Thymus (tissue), 11 donors: ENCODE results near the gene MAGEA1. TPM values are rescaled to one million over a fixed set of nuclear protein-coding genes. Genes with fewer than 3 reads are reported as not detected.

Source experiments
- DNase-seq, 9 donors: peaks; one replicate each; pipeline ENCODE4 v3.0.0-alpha.2; 2013; ENCODE audit warnings: low spot score in 9 of 9, low read depth in 6 of 9, missing footprints in 1 of 9
- H3K27ac ChIP-seq, 2 donors: one replicate each; pipeline ENCODE4 v1.5.1; 2013; ENCODE audit warnings: control low read depth in 1 of 2, low read depth in 1 of 2, low read length in 1 of 2, mild to moderate bottlenecking in 1 of 2, moderate library complexity in 1 of 2
- H3K27me3 ChIP-seq, 2 donors: one replicate each; pipeline ENCODE4 v1.5.1; 2013; ENCODE audit warnings: low read length in 1 of 2; ENCODE audit not compliant: control insufficient read depth in 2 of 2, insufficient read depth in 1 of 2
- H3K36me3 ChIP-seq, 2 donors: one replicate each; pipeline ENCODE4 v1.5.1; 2013; ENCODE audit warnings: low read length in 1 of 2, mild to moderate bottlenecking in 1 of 2, moderate library complexity in 1 of 2; ENCODE audit not compliant: control insufficient read depth in 2 of 2, insufficient read depth in 2 of 2
- H3K4me1 ChIP-seq, 2 donors: one replicate each; pipeline ENCODE4 v1.5.1; 2013; ENCODE audit warnings: low read length in 2 of 2; ENCODE audit not compliant: control insufficient read depth in 2 of 2, insufficient read depth in 2 of 2
- H3K4me3 ChIP-seq, 2 donors: one replicate each; pipeline ENCODE4 v1.5.1; 2013; ENCODE audit warnings: low read length in 2 of 2, control low read depth in 1 of 2, mild to moderate bottlenecking in 1 of 2
- H3K9me3 ChIP-seq, 2 donors: one replicate each; pipeline ENCODE4 v1.5.1; 2013; ENCODE audit warnings: low read length in 1 of 2, mild to moderate bottlenecking in 1 of 2; ENCODE audit not compliant: control insufficient read depth in 2 of 2, insufficient read depth in 1 of 2
- WGBS: extraction: QIAGEN DNeasy Blood & Tissue Kit; methylation state at CpG from one replicate; pipeline ENCODE4 v1.1.7; 2013; 5-methylcytosine and 5-hydroxymethylcytosine counted together
- polyA plus RNA-seq: library from polyadenylated mRNA; stranded (reverse); fragments of 200-250 nt; gene quantifications from one replicate; pipeline ENCODE4 v1.2.3, GENCODE V29; 2013
- total RNA-seq: library from RNA; stranded (reverse); fragments of 120-200 nt; gene quantifications from one replicate; pipeline ENCODE4 v1.2.4, GENCODE V29; 2013
- donor health status: healthy.

Gene MAGEA1
- total and polyA plus RNA-seq, 2 donors: not detected

DNA sequence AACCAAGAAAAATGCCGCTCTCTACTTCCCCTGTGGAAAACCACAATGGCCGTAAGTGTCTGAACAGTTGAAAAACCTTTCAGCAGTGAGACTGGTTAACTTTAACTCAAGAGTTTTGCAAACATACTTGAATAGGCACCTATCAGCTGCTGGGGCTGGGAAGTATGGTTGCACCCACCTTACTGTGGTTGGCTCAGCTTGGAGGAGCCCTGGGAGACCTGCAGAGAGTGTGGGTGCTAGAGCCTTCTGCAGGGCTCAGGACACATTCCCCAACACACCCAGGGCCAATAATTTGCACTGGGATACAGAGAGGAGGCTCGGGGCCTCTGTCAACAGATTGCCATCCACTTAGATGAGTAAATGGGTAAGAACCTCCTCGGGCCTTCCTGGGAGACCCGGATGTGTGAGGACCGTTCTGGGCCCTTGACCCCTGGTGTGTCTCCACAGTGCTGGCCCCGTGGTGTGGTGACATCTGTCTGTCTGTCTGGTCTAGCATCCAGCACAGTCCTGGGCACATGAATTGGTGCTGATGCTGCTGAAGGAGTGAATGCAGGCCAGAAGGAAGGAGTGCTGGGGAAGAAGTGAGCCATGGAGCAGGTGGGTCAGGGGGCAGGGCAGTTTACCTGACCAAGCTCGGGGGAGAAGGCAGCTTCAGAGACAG is 46.5 kb downstream of the MAGEA1 start:
- DNase-seq: no peak
- 94% methylated on average over 8 of the region's 8 CpGs for WGBS
- Histone ChIP-seq H3K4me3 (no peak overlapping the region), H3K36me3 (no peaks in the 10 kb centered on the region), H3K27me3 (peaks cover 0 to 4% of the 10 kb centered on the region in 2 donors), H3K4me1 (no peaks in the 10 kb centered on the region), H3K27ac (no peak overlapping the region), H3K9me3 (no peaks in the 10 kb centered on the region)

DNA sequence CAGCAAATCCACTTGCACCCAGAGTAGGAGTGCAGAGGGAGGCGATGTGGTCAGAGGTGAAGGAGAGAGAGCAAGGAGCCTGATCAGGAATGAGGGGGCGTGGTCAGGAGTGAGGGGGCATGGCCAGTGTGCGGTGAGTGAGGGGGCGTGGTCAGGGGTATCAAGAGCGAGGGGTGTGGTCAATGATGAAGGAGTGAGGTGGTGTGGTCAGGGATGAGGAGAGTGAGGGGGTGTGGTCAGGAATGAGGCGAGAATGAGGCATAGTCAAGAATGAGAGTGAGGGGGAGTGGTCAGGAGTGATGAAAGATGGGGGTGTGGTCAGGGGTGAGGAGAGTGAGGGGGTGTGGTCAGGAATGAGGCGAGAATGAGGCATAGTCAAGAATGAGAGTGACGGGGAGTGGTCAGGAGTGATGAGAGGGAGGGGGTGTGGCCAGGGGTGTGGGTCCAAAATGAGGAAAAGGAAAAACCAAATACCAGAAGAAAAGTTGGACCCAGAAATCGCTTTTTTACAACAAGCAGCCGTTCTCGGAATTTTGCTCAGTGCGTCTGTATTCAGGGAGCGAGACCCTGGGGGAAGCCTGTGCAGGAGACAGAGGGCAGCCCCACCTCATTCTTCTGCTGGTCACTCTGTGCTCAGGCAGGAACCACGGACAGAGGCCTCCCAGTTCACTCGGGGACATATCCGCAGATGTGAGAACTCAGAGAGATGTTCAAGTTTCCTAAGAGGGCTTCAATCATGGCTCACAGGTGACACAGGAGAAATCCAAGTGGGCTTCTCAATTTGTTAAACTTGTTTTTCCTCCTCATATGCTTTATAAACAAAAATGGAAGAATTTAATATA is 47.5 kb downstream of the MAGEA1 start:
- H3K27ac ChIP-seq: no peak overlapping the region
- peaks cover 0 to 4% of the 10 kb centered on the region in 2 donors for H3K27me3 ChIP-seq

More for the DNA sequence above, 47.5 kb downstream of the MAGEA1 start:
- DNase-seq: no peak
- no peaks in the 10 kb centered on the region for H3K36me3 ChIP-seq
- no peak overlapping the region for H3K4me3 ChIP-seq
- H3K9me3 ChIP-seq: no peaks in the 10 kb centered on the region
- H3K4me1 ChIP-seq: no peaks in the 10 kb centered on the region
- 29% methylated on average over 16 of the region's 16 CpGs for WGBS

Other genes with a start within 250 kb of the MAGEA1 start
- not detected for gene PNMA5, start 185.2 kb upstream of the MAGEA1 start, total RNA-seq
- 0.25 TPM for gene PNMA5, start 185.2 kb upstream of the MAGEA1 start, polyA plus RNA-seq
- 2.3 TPM for gene PNMA3, start 122.8 kb upstream of the MAGEA1 start, total RNA-seq
- 3.1 TPM for gene PNMA3, start 122.8 kb upstream of the MAGEA1 start, polyA plus RNA-seq
- gene PNMA6A, start 106.8 kb upstream of the MAGEA1 start, total RNA-seq: 0.71 TPM
- gene PNMA6A, start 106.8 kb upstream of the MAGEA1 start, polyA plus RNA-seq: 1.5 TPM
- under 0.01 TPM for gene PNMA6F, start 142.5 kb downstream of the MAGEA1 start, total RNA-seq
- 0.02 TPM for gene PNMA6F, start 142.5 kb downstream of the MAGEA1 start, polyA plus RNA-seq
- 3.7 TPM for gene ZNF275, start 154.9 kb downstream of the MAGEA1 start, total RNA-seq
- 4.5 TPM for gene ZNF275, start 154.9 kb downstream of the MAGEA1 start, polyA plus RNA-seq
- not detected for gene PNMA6E, start 222.1 kb downstream of the MAGEA1 start, total RNA-seq
- gene PNMA6E, start 222.1 kb downstream of the MAGEA1 start, polyA plus RNA-seq: 0.05 TPM
- 0.19 TPM for gene ZFP92, start 232.2 kb downstream of the MAGEA1 start, total RNA-seq
- gene ZFP92, start 232.2 kb downstream of the MAGEA1 start, polyA plus RNA-seq: 0.27 TPM